ENCODE results near the gene MED13L.

The MED13L gene

DNA sequence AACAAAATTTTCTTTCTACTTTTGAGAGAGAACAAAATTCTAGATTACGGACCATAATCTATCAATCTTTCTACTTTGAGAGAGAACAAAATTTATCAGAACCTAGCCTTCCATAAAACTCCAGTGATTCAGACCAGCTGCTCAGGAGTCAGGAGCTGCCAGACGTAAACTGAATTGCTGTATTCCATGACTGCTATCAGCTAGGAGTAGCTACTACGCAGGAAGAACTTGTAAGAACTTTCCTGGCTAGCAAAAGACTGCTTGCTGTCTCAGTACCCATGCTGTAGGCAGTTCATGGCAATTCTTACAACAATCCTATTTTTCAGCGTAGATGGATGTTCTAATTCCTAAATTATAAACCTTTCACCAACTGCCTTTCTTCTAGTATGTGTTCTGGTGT, 73.3 kb downstream of the MED13L start:
- Histone ChIP-seq H3K4me1 (ENCODE audit: insufficient read depth, poor library complexity, severe bottlenecking) (no peaks in the 10 kb centered on the region), H3K27ac (ENCODE audit: poor library complexity, severe bottlenecking) (no peak overlapping the region), H3K9me3 (ENCODE audit: severe bottlenecking) (no peaks in the 10 kb centered on the region), H3K27me3 (ENCODE audit: insufficient read depth, poor library complexity, severe bottlenecking) (no peaks in the 10 kb centered on the region), H3K4me3 (ENCODE audit: severe bottlenecking) (no peak overlapping the region), H3K36me3 (ENCODE audit: low read depth) (no peaks in the 10 kb centered on the region)
- TF ChIP-seq, protein P1, sequence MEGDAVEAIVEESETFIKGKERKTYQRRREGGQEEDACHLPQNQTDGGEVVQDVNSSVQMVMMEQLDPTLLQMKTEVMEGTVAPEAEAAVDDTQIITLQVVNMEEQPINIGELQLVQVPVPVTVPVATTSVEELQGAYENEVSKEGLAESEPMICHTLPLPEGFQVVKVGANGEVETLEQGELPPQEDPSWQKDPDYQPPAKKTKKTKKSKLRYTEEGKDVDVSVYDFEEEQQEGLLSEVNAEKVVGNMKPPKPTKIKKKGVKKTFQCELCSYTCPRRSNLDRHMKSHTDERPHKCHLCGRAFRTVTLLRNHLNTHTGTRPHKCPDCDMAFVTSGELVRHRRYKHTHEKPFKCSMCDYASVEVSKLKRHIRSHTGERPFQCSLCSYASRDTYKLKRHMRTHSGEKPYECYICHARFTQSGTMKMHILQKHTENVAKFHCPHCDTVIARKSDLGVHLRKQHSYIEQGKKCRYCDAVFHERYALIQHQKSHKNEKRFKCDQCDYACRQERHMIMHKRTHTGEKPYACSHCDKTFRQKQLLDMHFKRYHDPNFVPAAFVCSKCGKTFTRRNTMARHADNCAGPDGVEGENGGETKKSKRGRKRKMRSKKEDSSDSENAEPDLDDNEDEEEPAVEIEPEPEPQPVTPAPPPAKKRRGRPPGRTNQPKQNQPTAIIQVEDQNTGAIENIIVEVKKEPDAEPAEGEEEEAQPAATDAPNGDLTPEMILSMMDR (IDR thresholded peaks at IDR 0.05; ENCODE audit: poor library complexity, severe bottlenecking), result no peak
- DNase-seq (ENCODE audit: low spot score) (no peak), ATAC-seq (ENCODE audit: low read depth) (no peak)

DNA sequence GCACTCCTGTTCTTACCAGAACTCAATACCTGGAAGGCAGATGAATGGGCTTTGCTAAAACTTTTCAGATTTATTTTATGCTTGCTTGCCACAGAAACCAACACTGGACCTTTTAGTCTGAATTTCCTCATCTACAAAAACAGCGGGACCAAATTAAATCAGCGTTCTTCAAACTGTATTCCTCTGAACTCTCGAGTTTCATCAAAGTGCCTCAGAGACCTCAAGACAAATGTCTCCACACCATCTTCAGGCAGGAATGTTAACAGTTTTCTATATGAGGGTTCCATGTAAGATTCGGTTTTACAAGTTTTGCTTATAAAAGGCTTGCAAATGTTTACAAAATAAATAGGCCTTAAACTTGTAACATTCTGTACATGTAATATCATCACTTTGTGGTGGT, 74.6 kb downstream of the MED13L start:
- DNase-seq (ENCODE audit: low spot score) (no peak), ATAC-seq (ENCODE audit: low read depth) (no peak)
- no peaks in the 10 kb centered on the region for H3K27me3 ChIP-seq (ENCODE audit: insufficient read depth, poor library complexity, severe bottlenecking)
- H3K4me3 ChIP-seq (ENCODE audit: severe bottlenecking), result no peak overlapping the region
- H3K9me3 ChIP-seq (ENCODE audit: severe bottlenecking), result no peaks in the 10 kb centered on the region
- H3K27ac ChIP-seq (ENCODE audit: poor library complexity, severe bottlenecking), result no peak overlapping the region
- H3K36me3 ChIP-seq (ENCODE audit: low read depth), result no peaks in the 10 kb centered on the region
- no peaks in the 10 kb centered on the region for H3K4me1 ChIP-seq (ENCODE audit: insufficient read depth, poor library complexity, severe bottlenecking)
- TF ChIP-seq, protein P1 (IDR thresholded peaks at IDR 0.05; ENCODE audit: poor library complexity, severe bottlenecking), result no peak

DNA sequence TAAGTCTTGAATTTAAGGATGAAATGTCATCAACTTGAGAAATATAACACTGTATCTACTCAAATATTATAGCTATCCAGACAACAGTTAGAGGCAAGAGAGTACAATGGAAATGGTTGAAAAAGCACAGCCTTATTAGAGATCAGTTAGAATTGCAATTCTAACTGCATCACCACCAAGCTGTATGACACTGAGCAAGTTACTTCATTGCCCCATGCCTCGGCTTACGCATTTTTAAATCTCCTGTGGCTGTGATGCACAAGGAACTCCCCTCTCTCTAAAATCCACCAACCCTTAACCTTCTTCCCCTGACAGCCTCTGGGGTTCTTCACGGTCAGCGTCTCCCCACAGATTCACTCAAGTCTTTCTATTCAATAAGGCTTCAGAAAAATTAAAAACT, 75.1 kb downstream of the MED13L start:
- Histone ChIP-seq H3K27ac (ENCODE audit: poor library complexity, severe bottlenecking) (no peak overlapping the region), H3K4me1 (ENCODE audit: insufficient read depth, poor library complexity, severe bottlenecking) (no peaks in the 10 kb centered on the region), H3K4me3 (ENCODE audit: severe bottlenecking) (no peak overlapping the region), H3K36me3 (ENCODE audit: low read depth) (no peaks in the 10 kb centered on the region), H3K27me3 (ENCODE audit: insufficient read depth, poor library complexity, severe bottlenecking) (no peaks in the 10 kb centered on the region), H3K9me3 (ENCODE audit: severe bottlenecking) (no peaks in the 10 kb centered on the region)
- DNase-seq (ENCODE audit: low spot score) (no peak), ATAC-seq (ENCODE audit: low read depth) (no peak)
- TF ChIP-seq, protein P1 (IDR thresholded peaks at IDR 0.05; ENCODE audit: poor library complexity, severe bottlenecking), result no peak

DNA sequence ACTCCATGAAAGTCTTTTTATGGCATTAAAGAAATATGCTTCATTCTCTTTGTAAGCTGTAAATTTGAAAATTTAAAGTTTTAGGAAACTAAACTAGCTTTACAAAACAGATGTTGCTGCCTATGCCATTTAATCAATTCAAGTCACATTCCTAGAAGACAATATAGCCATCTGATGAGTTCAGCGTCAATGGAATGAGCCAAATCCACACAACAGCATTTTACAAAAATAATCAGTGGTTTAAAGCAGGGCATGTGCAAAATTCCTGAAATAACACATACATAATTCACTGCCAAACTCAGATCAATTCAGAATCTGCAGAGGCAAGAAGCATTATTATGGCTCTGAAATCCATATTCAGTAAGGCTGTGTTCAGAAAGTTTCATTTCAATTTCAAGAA, 75.6 kb downstream of the MED13L start:
- Histone ChIP-seq H3K36me3 (ENCODE audit: low read depth) (no peaks in the 10 kb centered on the region), H3K4me3 (ENCODE audit: severe bottlenecking) (no peak overlapping the region), H3K4me1 (ENCODE audit: insufficient read depth, poor library complexity, severe bottlenecking) (no peaks in the 10 kb centered on the region), H3K9me3 (ENCODE audit: severe bottlenecking) (no peaks in the 10 kb centered on the region), H3K27ac (ENCODE audit: poor library complexity, severe bottlenecking) (no peak overlapping the region), H3K27me3 (ENCODE audit: insufficient read depth, poor library complexity, severe bottlenecking) (no peaks in the 10 kb centered on the region)
- no peak for DNase-seq (ENCODE audit: low spot score)
- ATAC-seq (ENCODE audit: low read depth), result no peak
- TF ChIP-seq, protein P1 (IDR thresholded peaks at IDR 0.05; ENCODE audit: poor library complexity, severe bottlenecking), result no peak

DNA sequence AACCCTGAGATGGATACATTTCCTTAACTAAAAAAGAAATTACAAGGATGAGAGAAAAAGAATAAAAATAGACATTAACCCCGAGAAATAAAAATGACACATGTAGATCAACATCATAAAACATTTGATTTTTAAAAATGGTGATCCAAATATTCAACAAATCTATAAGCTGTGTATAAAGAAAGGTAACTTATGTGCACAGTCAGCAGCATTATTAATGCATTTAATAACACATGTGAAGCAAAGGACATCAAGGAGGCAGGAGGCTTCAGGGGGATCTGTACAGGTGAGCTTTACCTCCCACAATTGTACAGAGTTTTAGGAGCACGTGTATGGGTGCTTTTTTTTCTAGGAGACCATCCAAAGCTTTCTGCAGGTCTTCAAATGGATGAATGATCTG, 76.1 kb downstream of the MED13L start:
- Histone ChIP-seq H3K36me3 (ENCODE audit: low read depth) (no peaks in the 10 kb centered on the region), H3K27ac (ENCODE audit: poor library complexity, severe bottlenecking) (no peak overlapping the region), H3K27me3 (ENCODE audit: insufficient read depth, poor library complexity, severe bottlenecking) (no peaks in the 10 kb centered on the region), H3K4me1 (ENCODE audit: insufficient read depth, poor library complexity, severe bottlenecking) (no peaks in the 10 kb centered on the region), H3K9me3 (ENCODE audit: severe bottlenecking) (no peaks in the 10 kb centered on the region), H3K4me3 (ENCODE audit: severe bottlenecking) (no peak overlapping the region)
- DNase-seq (ENCODE audit: low spot score) (no peak), ATAC-seq (ENCODE audit: low read depth) (no peak)
- TF ChIP-seq, protein P1 (IDR thresholded peaks at IDR 0.05; ENCODE audit: poor library complexity, severe bottlenecking), result no peak
